Neuronal stem cell (in vitro differentiated cells): ENCODE results near the gene GLI3.

Experiments used
- DNase-seq: peaks from one replicate; pipeline ENCODE4 v3.0.0-alpha.2; 2013; ENCODE audit warnings: low spot score
- H2AFZ ChIP-seq: one replicate; pipeline ENCODE4 v1.6.1; 2013; ENCODE audit warnings: mild to moderate bottlenecking, low read length, inconsistent platforms
- H2AK5ac ChIP-seq: 2 replicates; pipeline ENCODE4 v1.6.1; 2013; ENCODE audit warnings: low read depth, mild to moderate bottlenecking, inconsistent platforms, low read length, moderate library complexity, mixed read lengths
- H2BK120ac ChIP-seq: 2 replicates; pipeline ENCODE4 v1.6.1; 2013; ENCODE audit warnings: low read depth, mild to moderate bottlenecking, inconsistent platforms, low read length, moderate library complexity, mixed read lengths
- H2BK12ac ChIP-seq: one replicate; pipeline ENCODE4 v1.6.1; 2013; ENCODE audit warnings: low read length, inconsistent platforms
- H2BK15ac ChIP-seq: 2 replicates; pipeline ENCODE4 v1.6.1; 2013; ENCODE audit warnings: mild to moderate bottlenecking, low read length, inconsistent platforms, mixed read lengths
- H2BK5ac ChIP-seq: one replicate; pipeline ENCODE4 v1.6.1; 2013; ENCODE audit warnings: inconsistent platforms, mild to moderate bottlenecking, low read length, moderate library complexity
- H3K14ac ChIP-seq: one replicate; pipeline ENCODE4 v1.6.1; 2013; ENCODE audit warnings: low read length, inconsistent platforms
- H3K18ac ChIP-seq: 2 replicates; pipeline ENCODE4 v1.6.1; 2013; ENCODE audit warnings: low read length, inconsistent platforms
- H3K23ac ChIP-seq: 2 replicates; pipeline ENCODE4 v1.6.1; 2013; ENCODE audit warnings: low read depth, mild to moderate bottlenecking, mixed read lengths, low read length, inconsistent platforms; ENCODE audit not compliant: poor library complexity
- H3K27ac ChIP-seq: replicated peaks from 3 replicates; pipeline ENCODE4 v1.5.1; 2013; ENCODE audit warnings: low read length, inconsistent platforms
- H3K27me3 ChIP-seq, 3 experiments: 2 replicates each; pipeline ENCODE4 v1.6.1; 2013; ENCODE audit warnings: low read length in 3 of 3, mild to moderate bottlenecking in 2 of 3, inconsistent platforms in 1 of 3, low read depth in 1 of 3, mixed read lengths in 1 of 3, moderate library complexity in 1 of 3; ENCODE audit not compliant: control insufficient read depth in 3 of 3, insufficient read depth in 3 of 3
- H3K36me3 ChIP-seq, 2 donors: replicated peaks in 1 of 2; 2 replicates each; pipeline ENCODE4 v1.6.1; 2013; ENCODE audit warnings: low read length in 2 of 2; ENCODE audit not compliant: control insufficient read depth in 2 of 2, insufficient read depth in 2 of 2
- H3K4ac ChIP-seq: 2 replicates; pipeline ENCODE4 v1.6.1; 2013; ENCODE audit warnings: inconsistent platforms, mild to moderate bottlenecking, low read length, moderate library complexity
- H3K4me1 ChIP-seq, 2 donors: 1 replicate in 1 of 2; 2 replicates in 1 of 2; pipeline ENCODE4 v1.6.1; 2013; ENCODE audit warnings: low read length in 2 of 2, low read depth in 1 of 2; ENCODE audit not compliant: control insufficient read depth in 2 of 2, insufficient read depth in 1 of 2
- H3K4me2 ChIP-seq: one replicate; pipeline ENCODE4 v1.6.1; 2013; ENCODE audit warnings: mild to moderate bottlenecking, low read length, inconsistent platforms; ENCODE audit not compliant: insufficient read depth, poor library complexity, severe bottlenecking
- H3K4me3 ChIP-seq, 2 donors: 2 replicates each; pipeline ENCODE4 v1.5.1; 2013; ENCODE audit warnings: low read length in 2 of 2, mild to moderate bottlenecking in 2 of 2, inconsistent platforms in 1 of 2, moderate library complexity in 1 of 2
- H3K79me1 ChIP-seq: one replicate; pipeline ENCODE4 v1.6.1; 2013; ENCODE audit warnings: low read depth, mild to moderate bottlenecking, inconsistent platforms, low read length, moderate library complexity
- H3K9ac ChIP-seq: one replicate; pipeline ENCODE4 v1.6.1; 2013; ENCODE audit warnings: mild to moderate bottlenecking, low read depth, low read length, inconsistent platforms; ENCODE audit not compliant: poor library complexity
- H3K9me3 ChIP-seq, 2 donors: replicated peaks in 1 of 2; 2 replicates each; pipeline versions ENCODE3 to v1.6.1; 2013; ENCODE audit warnings: low read length in 2 of 2, mild to moderate bottlenecking in 2 of 2, inconsistent platforms in 1 of 2, low read depth in 1 of 2, mixed read lengths in 1 of 2, moderate library complexity in 1 of 2; ENCODE audit not compliant: control insufficient read depth in 2 of 2, insufficient read depth in 1 of 2
- H4K8ac ChIP-seq: one replicate; pipeline ENCODE4 v1.6.1; 2013; ENCODE audit warnings: low read depth, mild to moderate bottlenecking, inconsistent platforms, low read length, moderate library complexity
- H4K91ac ChIP-seq: one replicate; pipeline ENCODE4 v1.6.1; 2013; ENCODE audit warnings: low read length, low read depth, mild to moderate bottlenecking, inconsistent platforms; ENCODE audit not compliant: poor library complexity
- WGBS, 2 donors: extraction: QIAGEN DNeasy Blood & Tissue Kit; methylation state at CpG; one replicate each; pipeline ENCODE4 v1.1.7; 2013; ENCODE audit warnings: missing lambda C conversion rate in 2 of 2, mixed read lengths in 1 of 2; ENCODE audit not compliant: insufficient read length in 2 of 2, insufficient replicate concordance in 1 of 2; ENCODE audit errors: extremely low coverage in 2 of 2; 5-methylcytosine and 5-hydroxymethylcytosine counted together

GLI3 gene

DNA sequence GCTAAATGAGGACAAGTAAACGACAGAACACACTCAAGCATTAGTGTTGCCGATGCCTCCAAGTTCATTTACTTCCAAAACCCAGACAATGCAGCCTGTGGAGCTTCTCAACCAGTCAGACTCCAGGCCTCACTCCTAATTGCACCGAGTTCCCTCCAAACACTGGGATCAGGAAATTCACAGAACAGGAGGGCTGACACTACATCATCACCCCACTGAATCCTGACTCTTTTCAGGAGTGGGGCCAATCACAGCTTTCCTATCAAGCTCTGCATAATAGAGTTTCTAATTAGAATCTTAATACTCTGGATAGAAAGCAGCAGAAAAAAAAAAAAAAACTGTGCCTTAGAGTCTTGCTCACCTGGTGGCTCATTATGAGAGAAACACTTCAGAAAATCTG is 103.7 kb downstream of the GLI3 start:
- no peak overlapping the region for H3K4me3 ChIP-seq
- H3K27me3 ChIP-seq: no peaks in the 10 kb centered on the region
- H3K27ac ChIP-seq: no peak overlapping the region
- H3K4me2 ChIP-seq: no peak overlapping the region
- H4K8ac ChIP-seq: no peak overlapping the region
- H2BK15ac ChIP-seq: no peak overlapping the region
- no CpG with 5 or more reads among the region's 3 CpGs for WGBS, 2 donors
- no peak overlapping the region for H3K23ac ChIP-seq
- H4K91ac ChIP-seq: no peak overlapping the region
- peaks cover 0 to 21% of the 10 kb centered on the region in 2 donors for H3K9me3 ChIP-seq
- no peak overlapping the region for H3K4ac ChIP-seq
- H3K79me1 ChIP-seq: peaks cover 3% of the 10 kb centered on the region
- H3K18ac ChIP-seq: no peak overlapping the region
- H3K4me1 ChIP-seq: peaks cover 3 to 9% of the 10 kb centered on the region in 2 donors
- H2BK12ac ChIP-seq: no peak overlapping the region
- no peak overlapping the region for H2BK5ac ChIP-seq
- DNase-seq: no peak
- H2AFZ ChIP-seq: no peak overlapping the region
- no peak overlapping the region for H3K9ac ChIP-seq
- no peak overlapping the region for H2BK120ac ChIP-seq
- peaks cover 0 to 57% of the 10 kb centered on the region in 2 donors for H3K36me3 ChIP-seq
- H3K14ac ChIP-seq: no peak overlapping the region
- H2AK5ac ChIP-seq: no peak overlapping the region

DNA sequence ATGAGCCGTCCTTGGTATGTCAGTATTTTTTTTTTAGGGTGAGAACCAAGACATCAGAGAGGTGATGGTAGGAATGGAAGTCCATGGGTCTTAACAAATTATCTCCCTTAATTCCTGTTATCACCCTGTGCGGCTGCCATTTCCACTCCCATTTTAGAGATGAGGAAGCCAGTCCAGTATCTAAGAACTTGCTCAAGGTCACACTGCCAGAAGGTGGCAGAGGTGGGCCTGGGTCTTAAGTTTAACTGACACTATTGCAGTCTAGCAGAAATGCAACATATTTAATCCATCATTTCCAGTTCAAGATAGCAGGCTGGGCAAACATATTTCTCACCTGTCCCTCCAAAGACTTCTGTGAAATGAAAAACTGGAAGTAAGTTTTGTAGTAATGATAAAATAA is 108.3 kb downstream of the GLI3 start:
- Histone ChIP-seq H2BK120ac (no peak overlapping the region), H3K27me3 (no peaks in the 10 kb centered on the region), H4K91ac (no peak overlapping the region), H3K4ac (no peak overlapping the region), H3K23ac (no peak overlapping the region), H3K4me1 (peaks cover 9 to 22% of the 10 kb centered on the region in 2 donors), H3K14ac (no peak overlapping the region), H3K36me3 (peaks cover 0 to 49% of the 10 kb centered on the region in 2 donors), H3K9me3 (peaks cover 0 to 24% of the 10 kb centered on the region in 2 donors), H3K4me3 (no peak overlapping the region), H2AK5ac (no peak overlapping the region), H3K9ac (no peak overlapping the region), H2AFZ (no peak overlapping the region), H2BK12ac (no peak overlapping the region), H4K8ac (no peak overlapping the region), H3K79me1 (peaks cover 3% of the 10 kb centered on the region), H3K4me2 (no peak overlapping the region), H2BK15ac (no peak overlapping the region), H2BK5ac (no peak overlapping the region), H3K27ac (no peak overlapping the region), H3K18ac (no peak overlapping the region)
- no peak for DNase-seq
- WGBS, 2 donors: no CpG with 5 or more reads among the region's 2 CpGs

DNA sequence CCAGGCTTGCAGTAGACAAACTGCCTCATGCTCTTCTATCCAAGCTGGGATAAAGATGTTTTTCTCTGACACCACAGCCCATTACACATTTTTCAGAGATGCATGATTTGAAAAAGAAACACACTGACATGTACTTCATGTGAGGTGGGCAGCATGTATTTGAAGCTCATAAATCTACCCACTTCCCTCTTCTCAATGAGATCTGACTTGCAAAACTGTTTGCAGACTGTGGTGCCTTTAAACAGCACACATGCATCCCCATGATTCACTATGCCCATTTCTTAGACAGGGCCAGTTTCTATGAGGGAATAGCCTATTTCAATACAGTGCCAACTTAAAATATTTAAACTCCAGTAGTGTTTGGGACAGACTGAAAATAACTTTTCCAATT is 109.8 kb downstream of the GLI3 start:
- no peak overlapping the region for H2BK120ac ChIP-seq
- H3K79me1 ChIP-seq: peaks cover 5% of the 10 kb centered on the region
- peaks cover 0 to 52% of the 10 kb centered on the region in 2 donors for H3K36me3 ChIP-seq
- H3K9ac ChIP-seq: no peak overlapping the region
- no peak overlapping the region for H2BK5ac ChIP-seq
- H4K8ac ChIP-seq: no peak overlapping the region
- H3K9me3 ChIP-seq: peaks cover 0 to 24% of the 10 kb centered on the region in 2 donors
- no peak overlapping the region for H3K4ac ChIP-seq
- H2AK5ac ChIP-seq: no peak overlapping the region
- H4K91ac ChIP-seq: no peak overlapping the region
- H3K27me3 ChIP-seq: no peaks in the 10 kb centered on the region
- H3K4me2 ChIP-seq: no peak overlapping the region
- H3K23ac ChIP-seq: no peak overlapping the region
- no peak overlapping the region for H3K14ac ChIP-seq
- H3K4me3 ChIP-seq: no peak overlapping the region
- peak overlapping the region; percentile 20 for H3K27ac ChIP-seq
- DNase-seq: no peak
- no peak overlapping the region for H3K18ac ChIP-seq
- peaks cover 9 to 22% of the 10 kb centered on the region in 2 donors for H3K4me1 ChIP-seq
- H2BK15ac ChIP-seq: no peak overlapping the region
- no peak overlapping the region for H2AFZ ChIP-seq
- no peak overlapping the region for H2BK12ac ChIP-seq

DNA sequence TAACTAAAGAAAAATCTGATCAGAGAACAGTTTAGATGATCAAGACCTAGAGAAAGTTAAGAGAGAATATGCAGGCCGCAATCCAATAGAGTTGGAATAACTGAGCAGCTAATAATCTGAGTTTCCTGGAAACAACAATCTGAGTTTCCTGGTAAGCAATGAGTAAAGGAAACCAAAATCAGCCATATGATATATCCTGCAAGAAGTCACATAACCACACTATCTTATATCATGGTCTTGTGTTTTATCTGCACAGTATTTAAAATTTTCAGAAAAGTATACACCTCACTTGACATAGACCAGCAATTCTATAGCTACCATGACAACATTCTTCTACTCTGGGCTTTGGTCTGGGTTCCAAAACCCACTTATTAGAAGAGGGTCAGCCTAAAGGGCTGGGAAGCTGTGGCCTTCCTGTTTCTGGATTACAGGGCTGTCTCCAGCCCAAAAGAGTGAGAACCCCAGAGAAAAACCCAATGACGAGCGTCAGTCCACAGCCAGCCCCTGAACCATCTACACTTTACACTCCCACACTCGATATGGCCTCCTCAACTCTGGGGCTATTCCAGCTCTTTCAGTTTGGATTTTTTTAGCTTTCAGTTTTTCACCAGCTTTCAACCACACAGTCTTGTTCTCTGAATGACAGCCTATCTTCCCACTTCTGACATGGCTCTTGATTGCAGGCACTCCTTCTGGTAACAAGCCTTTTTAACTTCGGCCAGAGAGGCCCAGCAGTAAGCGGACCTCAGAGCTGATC is 110.4 kb downstream of the GLI3 start:
- H3K23ac ChIP-seq: no peak overlapping the region

More for the DNA sequence above, 110.4 kb downstream of the GLI3 start:
- Histone ChIP-seq H2AK5ac (no peak overlapping the region), H3K14ac (no peak overlapping the region), H3K18ac (no peak overlapping the region), H3K79me1 (peaks cover 6% of the 10 kb centered on the region), H2BK12ac (no peak overlapping the region), H2BK15ac (no peak overlapping the region), H3K36me3 (peaks cover 0 to 53% of the 10 kb centered on the region in 2 donors), H3K4ac (no peak overlapping the region), H3K4me3 (no peak overlapping the region), H2AFZ (no peak overlapping the region), H4K8ac (no peak overlapping the region), H4K91ac (no peak overlapping the region), H3K27me3 (no peaks in the 10 kb centered on the region), H3K4me1 (peaks cover 9 to 22% of the 10 kb centered on the region in 2 donors), H2BK5ac (no peak overlapping the region), H3K9me3 (peaks cover 0 to 22% of the 10 kb centered on the region in 2 donors), H3K27ac (peak overlapping the region; percentile 20), H3K4me2 (no peak overlapping the region), H3K9ac (no peak overlapping the region), H2BK120ac (no peak overlapping the region)
- WGBS, 2 donors: no CpG with 5 or more reads among the region's 6 CpGs
- no peak for DNase-seq
